HepG2 (cell line): ENCODE data around the gene PLAGL2. TPM values are rescaled to one million over a fixed set of nuclear protein-coding genes. Genes with fewer than 3 reads are reported as not detected.

ENCODE experiments used
- ASH2L ChIP-seq: fragments of 300-600, 200-600 bp; sonication (generic); IDR thresholded peaks from 2 replicates; pipeline ENCODE4 v1.7.0; 2017; ENCODE audit warnings: low read depth, mild to moderate bottlenecking, moderate library complexity, mixed read lengths, low read length; ENCODE audit not compliant: insufficient read length
- CREB3 ChIP-seq: sonication (generic); formaldehyde crosslinking; IDR thresholded peaks from 2 replicates; pipeline ENCODE4 v1.5.0; 2020; ENCODE audit warnings: missing genetic modification reagents
- ELF1 ChIP-seq: sonication (generic); formaldehyde crosslinking; IDR thresholded peaks from 2 replicates; pipeline ENCODE4 v1.4.0; 2020; ENCODE audit warnings: missing genetic modification reagents
- ETV6 ChIP-seq: sonication (generic); formaldehyde crosslinking; conservative IDR thresholded peaks from 2 replicates; pipeline ENCODE4 v1.4.0; 2020; ENCODE audit warnings: missing genetic modification reagents
- HIC2 ChIP-seq: sonication (generic); formaldehyde crosslinking; IDR thresholded peaks from 2 replicates; pipeline ENCODE4 v1.9.0; 2022; ENCODE audit warnings: low read depth, missing genetic modification reagents
- KLF9 ChIP-seq: IDR thresholded peaks from 2 replicates; pipeline ENCODE4 v1.6.1; 2016; ENCODE audit warnings: low read depth
- MAFK ChIP-seq, 2 experiments: IDR thresholded peaks in 1 of 2; conservative IDR thresholded peaks in 1 of 2; 2 replicates each; pipeline ENCODE4 v1.6.1; 2011; ENCODE audit warnings: improper control_type of control experiment in 2 of 2, low read length in 2 of 2
- MIER2 ChIP-seq: IDR thresholded peaks from 2 replicates; pipeline ENCODE4 v1.6.1; 2016; ENCODE audit warnings: missing biosample characterization, missing genetic modification reagents
- MXD4 ChIP-seq: IDR thresholded peaks from 2 replicates; pipeline ENCODE4 v1.6.1; 2016; ENCODE audit warnings: mild to moderate bottlenecking, missing biosample characterization, missing genetic modification reagents
- SKI ChIP-seq: fragments of 450-650 bp; IDR thresholded peaks from one replicate; pipeline ENCODE4 v1.6.1; 2018; ENCODE audit warnings: mild to moderate bottlenecking; ENCODE audit not compliant: partially characterized antibody
- SMARCC2 ChIP-seq: fragments of 450-650 bp; IDR thresholded peaks from 2 replicates; pipeline ENCODE4 v1.6.1; 2017; ENCODE audit warnings: antibody characterized with exemption, mild to moderate bottlenecking
- SP5 ChIP-seq: IDR thresholded peaks from 2 replicates; pipeline ENCODE4 v1.6.1; 2016; ENCODE audit warnings: low read depth, borderline replicate concordance
- TEAD3 ChIP-seq: optimal IDR thresholded peaks from 2 replicates; pipeline ENCODE3; 2016; ENCODE audit warnings: borderline replicate concordance
- YY1 ChIP-seq: IDR thresholded peaks from 2 replicates; pipeline ENCODE4 v1.6.1; 2011; ENCODE audit warnings: low read length, low read depth, moderate library complexity, mild to moderate bottlenecking; ENCODE audit not compliant: insufficient read depth, insufficient replicate concordance
- ZBTB3 ChIP-seq: sonication (generic); formaldehyde crosslinking; IDR thresholded peaks from 2 replicates; pipeline ENCODE4 v1.4.0; 2020; ENCODE audit warnings: low read depth, mild to moderate bottlenecking, moderate library complexity, missing genetic modification reagents, borderline replicate concordance
- ZBTB43 ChIP-seq: sonication (generic); formaldehyde crosslinking; conservative IDR thresholded peaks from 2 replicates; pipeline ENCODE4 v1.4.0; 2020; ENCODE audit warnings: missing genetic modification reagents
- ZNF264 ChIP-seq: sonication (generic); formaldehyde crosslinking; IDR thresholded peaks from 2 replicates; pipeline ENCODE4 v1.4.0; 2020; ENCODE audit warnings: missing genetic modification reagents
- ZNF598 ChIP-seq: sonication (generic); formaldehyde crosslinking; IDR thresholded peaks from 2 replicates; pipeline ENCODE4 v1.5.1; 2020; ENCODE audit warnings: mild to moderate bottlenecking, missing genetic modification reagents, borderline replicate concordance
- ZNF609 ChIP-seq: sonication (generic); formaldehyde crosslinking; IDR thresholded peaks from 2 replicates; pipeline ENCODE4 v1.4.0; 2020; ENCODE audit warnings: mild to moderate bottlenecking, missing genetic modification reagents, borderline replicate concordance
- ZNF761 ChIP-seq: sonication (generic); formaldehyde crosslinking; conservative IDR thresholded peaks from 2 replicates; pipeline ENCODE4 v1.4.0; 2020; ENCODE audit warnings: mild to moderate bottlenecking, missing genetic modification reagents
- polyA plus RNA-seq, 8 experiments: library from polyadenylated mRNA; depleted of rRNA in 3 of 8; stranded (reverse) in 7 of 8; unstranded in 1 of 8; fragments of >200 nt; fragmentation: Illumina TruSeq in 4 of 8; extraction: Trizol in 4 of 8; gene quantifications; 2 replicates each; pipeline versions ENCODE4 v1.2.1 to v1.2.3, GENCODE V29; 2011 to 2016; ENCODE audit warnings: low read depth in 4 of 8, missing spikeins in 1 of 8, mixed read lengths in 1 of 8; ENCODE audit not compliant: insufficient read depth in 1 of 8
- total RNA-seq, 5 experiments: library from RNA; depleted of rRNA; stranded (reverse); fragments of >200 nt; fragmentation: Illumina TruSeq; extraction: Trizol; gene quantifications; 2 replicates each; pipeline ENCODE4 v1.2.3, GENCODE V29; 2016; ENCODE audit warnings: low read depth in 1 of 5

PLAGL2 gene
- total and polyA plus RNA-seq, 2 of the 13 experiments (the other 11 are each of a cell fraction or from before 2014, with no cell fraction given) = 15.2 to 15.3 TPM

GRCh38 chr20:32207626-32208498 is at the start of gene PLAGL2, which contains the start of gene POFUT1 (continued):
- TF ChIP-seq ZNF609 (CRISPR knock-in tag) = peak; percentile 39; the same call in 1 of the 2 replicates
- TF ChIP-seq CREB3 (CRISPR knock-in tag) = peak; percentile 98
- TF ChIP-seq SKI = peak; percentile 85
- peak; percentile 83 to 91 for TF ChIP-seq MAFK (conservative IDR thresholded peaks at IDR 0.05 in 1 of 2, IDR thresholded peaks at IDR 0.05 in 1 of 2; ENCODE audit: low read length in 2 of 2)
- no peak for TF ChIP-seq SMARCC2
- TF ChIP-seq ASH2L = peak; percentile 80
- no peak for TF ChIP-seq ZBTB3 (CRISPR knock-in tag)
- TF ChIP-seq ELF1 (CRISPR knock-in tag) = no peak
- peak; percentile 94 for TF ChIP-seq YY1
- no peak for TF ChIP-seq MIER2 (CRISPR knock-in tag)
- TF ChIP-seq SP5 (CRISPR knock-in tag) = peak; percentile 70
- no peak for TF ChIP-seq ZNF761
- TF ChIP-seq TEAD3 (CRISPR knock-in tag) = peak; percentile 55
- TF ChIP-seq ZNF264 (CRISPR knock-in tag) = no peak
- TF ChIP-seq MXD4 = peak; percentile 67
- TF ChIP-seq HIC2 (CRISPR knock-in tag) = no peak; the same call in 1 of the 2 replicates
- no peak for TF ChIP-seq KLF9
- peak; percentile 71; the same call in 1 of the 2 replicates for TF ChIP-seq ETV6 (CRISPR knock-in tag)
- peak; percentile 87 for TF ChIP-seq ZBTB43 (CRISPR knock-in tag)
- TF ChIP-seq ZNF598 (CRISPR knock-in tag) = no peak
